Astrocyte (in vitro differentiated cells and primary cell): ENCODE measurements around the gene MXRA7.

Source experiments
- CTCF ChIP-seq: IDR thresholded peaks from 2 replicates; pipeline ENCODE4 v1.5.1; 2011; ENCODE audit warnings: low read depth, mild to moderate bottlenecking, inconsistent platforms, low read length, moderate library complexity; ENCODE audit not compliant: insufficient read depth
- EZH2 ChIP-seq: IDR thresholded peaks from 2 replicates; pipeline ENCODE4 v1.6.1; 2012; ENCODE audit warnings: mild to moderate bottlenecking, low read length, inconsistent platforms; ENCODE audit not compliant: insufficient read depth

- TF ChIP-seq CTCF: no peak
- TF ChIP-seq EZH2: no peak
Observed at GRCh38 chr17:76697702-76698465, 12.9 kb downstream of the MXRA7 start.
